DND-41 (cell line): ENCODE measurements around the gene MIA2.

Source experiments
- EZH2 ChIP-seq: IDR thresholded peaks from 3 replicates; pipeline ENCODE4 v1.6.1; 2012; ENCODE audit warnings: borderline replicate concordance, low read depth, mild to moderate bottlenecking, moderate library complexity, low read length, inconsistent platforms; ENCODE audit not compliant: severe bottlenecking
- TF ChIP-seq, protein P1 (sequence below): IDR thresholded peaks from 2 replicates; pipeline ENCODE4 v1.5.1; 2012; ENCODE audit warnings: borderline replicate concordance, low read length, moderate library complexity, mild to moderate bottlenecking; ENCODE audit not compliant: poor library complexity, severe bottlenecking; ENCODE audit errors: extremely low read depth

GRCh38 chr14:39230416-39231035 is 3.2 kb upstream of the MIA2 start:
- TF ChIP-seq, protein P1, sequence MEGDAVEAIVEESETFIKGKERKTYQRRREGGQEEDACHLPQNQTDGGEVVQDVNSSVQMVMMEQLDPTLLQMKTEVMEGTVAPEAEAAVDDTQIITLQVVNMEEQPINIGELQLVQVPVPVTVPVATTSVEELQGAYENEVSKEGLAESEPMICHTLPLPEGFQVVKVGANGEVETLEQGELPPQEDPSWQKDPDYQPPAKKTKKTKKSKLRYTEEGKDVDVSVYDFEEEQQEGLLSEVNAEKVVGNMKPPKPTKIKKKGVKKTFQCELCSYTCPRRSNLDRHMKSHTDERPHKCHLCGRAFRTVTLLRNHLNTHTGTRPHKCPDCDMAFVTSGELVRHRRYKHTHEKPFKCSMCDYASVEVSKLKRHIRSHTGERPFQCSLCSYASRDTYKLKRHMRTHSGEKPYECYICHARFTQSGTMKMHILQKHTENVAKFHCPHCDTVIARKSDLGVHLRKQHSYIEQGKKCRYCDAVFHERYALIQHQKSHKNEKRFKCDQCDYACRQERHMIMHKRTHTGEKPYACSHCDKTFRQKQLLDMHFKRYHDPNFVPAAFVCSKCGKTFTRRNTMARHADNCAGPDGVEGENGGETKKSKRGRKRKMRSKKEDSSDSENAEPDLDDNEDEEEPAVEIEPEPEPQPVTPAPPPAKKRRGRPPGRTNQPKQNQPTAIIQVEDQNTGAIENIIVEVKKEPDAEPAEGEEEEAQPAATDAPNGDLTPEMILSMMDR = no peak
- no peak for TF ChIP-seq EZH2
